Measurements from ENCODE around the gene NFATC1.

NFATC1 gene

DNA sequence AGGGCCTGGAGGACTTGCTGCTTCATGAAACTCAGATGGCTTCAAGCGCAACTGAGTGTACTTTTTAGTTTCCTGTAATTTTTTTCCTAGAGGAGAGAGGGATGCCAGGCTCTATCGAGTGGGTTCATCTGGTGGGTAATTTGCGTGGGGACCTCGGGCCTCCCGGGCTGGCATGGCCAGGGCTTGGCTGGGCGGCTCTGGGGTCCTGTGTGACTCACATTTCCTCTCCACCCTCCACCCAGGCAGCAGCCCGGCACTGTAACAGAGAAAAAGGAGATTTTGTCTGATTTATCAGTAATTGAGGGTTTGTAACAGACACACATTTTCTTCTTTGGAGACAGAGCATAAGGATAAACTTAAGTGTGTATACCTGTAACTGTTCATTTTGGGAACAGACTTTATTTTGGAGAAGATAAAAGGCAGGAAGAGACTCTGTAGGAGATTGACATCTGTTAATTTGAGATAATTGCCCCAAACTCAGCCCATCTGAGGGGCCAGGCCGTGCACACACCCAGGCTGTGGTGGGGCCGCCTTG lies 64.3 kb downstream of the NFATC1 start:
- DNase-seq = no peak

DNA sequence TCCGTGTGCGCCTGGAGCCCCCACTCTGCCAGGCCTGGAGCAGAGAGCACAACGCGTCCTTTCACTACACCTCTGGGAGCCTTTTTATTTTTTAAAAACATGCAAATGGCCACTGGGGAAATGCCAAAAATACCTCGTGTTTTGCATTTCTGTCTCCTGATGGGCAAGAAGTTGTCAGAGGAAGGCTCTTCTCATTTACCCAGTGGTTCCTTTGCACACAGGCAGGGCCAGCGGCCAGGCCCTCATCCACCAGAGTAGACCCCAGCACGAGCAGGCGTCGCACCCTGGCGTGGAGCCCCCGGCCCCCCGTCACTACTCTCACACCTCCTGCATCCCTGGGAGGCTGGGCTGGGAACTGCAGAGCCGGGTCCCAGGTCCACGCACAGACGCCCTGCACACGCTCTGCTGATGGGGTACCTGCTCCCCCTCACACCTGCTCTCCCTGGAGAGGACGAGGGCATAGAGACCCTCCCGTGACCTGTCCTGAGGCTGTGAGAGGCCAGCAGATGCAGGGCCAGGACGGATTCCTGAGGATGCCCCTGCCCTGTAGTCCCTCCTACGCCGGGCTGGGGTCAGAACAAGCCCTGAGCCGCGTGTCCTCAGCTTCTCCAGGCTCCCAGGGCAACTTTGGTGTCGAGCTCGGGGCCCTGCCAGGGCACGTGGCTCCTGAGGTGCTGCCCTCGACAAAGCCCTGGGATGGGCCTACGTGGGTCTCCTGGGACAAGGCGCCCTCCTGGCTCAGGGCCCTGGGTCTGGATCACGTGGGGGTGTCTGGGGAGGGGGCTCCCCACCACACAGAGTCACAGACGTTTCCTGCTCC lies 65.0 kb downstream of the NFATC1 start:
- DNase-seq = no peak

DNA sequence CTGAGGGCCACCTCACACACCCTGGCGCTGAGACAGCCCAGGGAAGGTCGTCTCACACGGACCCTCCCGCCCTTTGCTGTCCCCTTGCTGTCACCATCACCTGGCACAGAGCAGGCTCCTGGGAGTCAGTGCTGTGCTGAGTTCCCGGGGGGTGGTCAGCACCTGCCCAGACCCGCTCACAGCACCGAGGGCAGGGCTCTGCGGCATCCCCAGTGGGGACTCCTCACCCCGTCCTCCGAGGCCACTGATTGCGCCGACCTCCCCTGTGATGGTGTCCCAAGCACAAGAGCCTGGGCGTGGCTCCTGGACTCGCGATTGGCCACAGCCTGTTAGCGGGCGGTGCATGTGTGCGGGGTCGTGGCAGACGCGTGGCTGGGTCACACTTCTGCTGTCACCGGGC lies 65.9 kb downstream of the NFATC1 start:
- DNase-seq = no peak

DNA sequence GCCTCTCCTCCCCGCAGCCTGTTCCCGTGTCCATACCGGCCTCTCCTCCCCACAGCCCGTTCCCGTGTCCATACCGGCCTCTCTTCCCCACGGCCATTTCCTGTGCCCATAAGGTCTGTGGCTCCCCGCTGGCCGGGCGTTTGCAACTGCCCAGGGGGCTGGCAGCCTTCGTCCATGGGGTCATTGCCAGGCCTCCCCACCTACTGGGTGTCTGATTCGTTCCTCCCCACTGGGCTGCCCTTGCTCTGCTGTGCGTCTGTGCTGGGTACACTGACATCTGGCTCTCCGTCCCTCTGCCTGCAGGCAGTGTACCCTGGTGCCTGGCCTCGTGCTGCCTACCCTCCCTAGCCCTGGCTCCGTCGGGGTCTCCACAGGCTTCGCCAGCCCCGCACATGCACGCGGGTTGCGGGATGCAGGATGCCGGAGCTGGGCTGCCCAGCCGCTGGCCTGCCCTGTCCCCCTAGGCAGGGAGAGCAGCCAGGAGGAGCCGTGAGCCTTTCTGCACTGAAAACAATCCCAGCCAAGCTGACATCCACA lies 67.8 kb downstream of the NFATC1 start:
- no peak for DNase-seq

DNA sequence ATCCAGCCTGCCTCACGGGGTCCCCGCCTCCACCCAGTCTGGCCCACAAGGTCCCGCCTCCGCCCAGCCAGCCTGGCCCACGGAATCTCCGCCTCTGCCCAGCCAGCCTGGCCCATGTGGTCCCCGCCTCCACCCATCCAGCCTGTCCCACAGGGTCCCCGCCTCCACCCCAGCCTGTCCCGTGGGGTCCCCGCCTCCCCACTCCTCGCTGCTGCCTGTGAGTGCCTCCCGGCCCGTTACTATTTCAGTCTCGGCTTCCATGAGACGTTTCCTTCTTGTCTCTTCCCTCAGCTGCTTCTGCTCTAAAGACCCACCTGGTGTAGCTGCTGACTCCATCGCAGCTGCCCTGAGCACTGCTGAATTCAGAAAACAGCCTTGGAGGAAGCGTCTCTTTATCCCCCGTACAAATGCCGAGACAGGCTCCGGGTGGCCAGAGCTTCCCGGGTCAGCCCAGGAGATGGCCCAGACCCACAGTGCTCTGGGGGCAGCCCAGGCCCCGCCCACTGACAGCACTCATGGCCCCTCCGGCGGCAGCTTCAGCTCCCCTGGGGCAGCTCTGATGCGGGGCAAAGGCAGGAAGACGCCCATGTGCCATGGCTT lies 69.8 kb downstream of the NFATC1 start:
- DNase-seq = no peak

DNA sequence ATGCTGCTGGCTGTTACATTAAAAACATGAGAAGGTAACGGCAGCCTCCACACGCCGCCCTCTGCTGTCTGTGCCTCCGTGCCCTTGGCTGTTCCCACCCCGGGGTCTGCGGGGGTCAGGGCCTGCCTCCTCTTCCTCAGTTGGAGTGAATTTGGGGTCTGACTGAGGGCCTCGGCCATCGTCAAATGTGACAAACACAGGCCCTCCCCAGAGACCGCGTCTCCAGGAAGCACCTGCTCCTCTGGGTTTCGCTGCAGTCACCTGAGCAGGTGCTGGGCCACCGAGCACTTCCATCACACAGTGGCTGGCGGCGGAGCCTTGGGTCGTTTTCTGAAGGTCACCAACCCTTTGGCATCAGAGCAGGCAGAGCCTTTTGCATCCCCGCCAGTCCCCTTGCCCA lies 70.9 kb downstream of the NFATC1 start:
- DNase-seq = no peak

DNA sequence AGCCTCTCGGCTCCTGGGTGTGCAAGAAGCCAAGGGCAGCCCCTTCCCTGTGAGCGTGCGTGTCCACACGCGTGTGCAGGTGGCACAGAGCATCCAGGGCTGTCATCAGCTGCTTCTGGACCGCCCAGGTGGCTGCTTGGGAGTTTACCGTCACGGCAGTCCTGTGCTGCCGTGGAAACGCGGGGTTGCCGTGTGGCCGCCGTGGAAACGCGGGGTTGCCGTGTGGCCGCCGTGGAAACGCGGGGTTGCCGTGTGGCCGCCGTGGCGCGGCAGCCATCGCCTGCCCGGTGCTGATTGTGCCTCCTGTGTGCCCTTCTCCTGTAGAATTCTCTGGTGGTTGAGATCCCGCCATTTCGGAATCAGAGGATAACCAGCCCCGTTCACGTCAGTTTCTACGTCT lies 71.4 kb downstream of the NFATC1 start:
- DNase-seq = no peak

DNA sequence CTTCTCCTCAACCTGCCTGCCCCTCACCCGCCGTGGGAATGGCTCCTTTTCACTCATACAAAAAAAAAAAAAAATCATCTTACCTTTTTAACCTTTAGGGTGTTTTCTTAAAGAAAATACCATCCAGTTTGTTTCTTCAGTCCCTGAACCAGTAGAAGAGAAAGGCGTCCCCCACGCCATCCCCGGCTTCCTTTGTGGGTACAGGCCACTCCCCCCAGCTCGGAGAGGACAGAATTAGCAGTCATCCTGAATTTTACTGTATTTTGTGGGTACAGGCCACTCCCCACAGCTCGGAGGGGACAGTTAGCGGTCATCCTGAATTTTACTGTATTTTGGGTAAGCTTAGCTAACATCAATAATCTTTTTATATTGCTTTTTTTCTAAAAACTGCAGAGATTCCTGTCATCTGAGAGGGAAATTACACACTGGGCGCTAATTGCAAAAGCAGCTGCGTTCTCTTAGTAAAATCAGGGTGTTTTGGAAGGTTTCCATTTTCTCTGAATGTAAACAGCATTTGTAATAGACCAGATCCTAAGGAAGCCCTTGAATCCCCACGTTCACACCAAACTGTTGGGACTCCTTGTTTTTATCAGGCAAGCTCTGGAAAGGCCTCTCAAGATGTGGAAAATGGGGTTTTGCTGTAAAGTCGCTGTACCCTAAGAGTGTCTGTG lies 72.5 kb downstream of the NFATC1 start:
- no peak for DNase-seq

DNA sequence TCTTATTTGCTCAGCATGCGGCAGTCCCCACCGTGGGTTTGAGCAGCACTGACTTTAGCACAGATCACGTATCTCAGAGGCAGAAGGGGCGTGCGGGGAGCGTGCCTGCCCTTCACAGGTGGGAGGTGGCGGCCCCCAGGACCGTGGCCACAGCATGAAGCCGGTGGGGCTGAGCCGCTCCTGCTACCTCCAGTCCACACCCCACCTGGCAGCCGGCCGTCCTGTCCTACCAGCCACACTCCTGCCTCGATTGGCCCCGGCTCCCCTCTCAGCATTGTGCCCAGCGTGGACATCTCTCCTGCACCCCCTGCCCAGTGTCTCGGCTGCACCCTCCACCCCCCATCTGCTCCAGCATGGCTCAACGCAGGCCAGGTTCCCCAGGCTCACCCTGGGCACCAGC lies 73.6 kb downstream of the NFATC1 start:
- DNase-seq = no peak

DNA sequence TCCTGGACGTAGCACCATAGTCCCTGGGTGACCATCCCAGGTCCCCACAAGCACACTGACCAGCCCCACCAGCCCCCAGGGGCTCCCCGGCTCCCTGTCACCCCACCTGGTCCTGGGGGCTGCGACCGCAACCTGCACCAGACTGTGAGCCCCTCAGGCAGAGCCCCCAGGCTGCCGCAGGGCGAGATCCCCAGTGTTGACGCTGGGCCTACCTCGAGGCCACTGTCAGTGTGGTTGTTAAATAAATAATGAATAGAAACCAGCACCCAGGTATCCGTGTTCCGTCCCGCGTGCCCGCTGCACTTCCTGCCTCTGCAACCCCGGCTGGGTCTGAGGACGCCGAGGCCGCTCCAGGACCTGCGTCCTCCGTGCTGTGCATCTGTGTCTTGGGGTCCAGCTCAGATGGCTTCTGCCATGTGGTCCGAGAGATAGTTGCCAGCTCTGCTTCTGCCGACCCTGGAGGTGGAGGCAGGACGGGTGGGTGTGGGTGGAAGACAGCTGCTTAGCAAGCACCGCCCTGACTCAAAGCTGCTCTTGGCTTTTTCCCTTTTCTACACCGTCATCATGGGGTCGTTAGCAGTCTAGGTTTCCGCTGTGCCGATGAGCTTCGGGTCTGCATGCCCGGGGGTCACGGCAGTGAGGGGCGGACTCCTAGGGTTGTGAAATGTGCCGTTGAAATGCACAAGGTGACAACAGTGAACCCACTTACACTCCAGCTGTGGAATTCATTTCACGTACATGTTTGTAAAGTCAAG lies 74.2 kb downstream of the NFATC1 start:
- DNase-seq = no peak

DNA sequence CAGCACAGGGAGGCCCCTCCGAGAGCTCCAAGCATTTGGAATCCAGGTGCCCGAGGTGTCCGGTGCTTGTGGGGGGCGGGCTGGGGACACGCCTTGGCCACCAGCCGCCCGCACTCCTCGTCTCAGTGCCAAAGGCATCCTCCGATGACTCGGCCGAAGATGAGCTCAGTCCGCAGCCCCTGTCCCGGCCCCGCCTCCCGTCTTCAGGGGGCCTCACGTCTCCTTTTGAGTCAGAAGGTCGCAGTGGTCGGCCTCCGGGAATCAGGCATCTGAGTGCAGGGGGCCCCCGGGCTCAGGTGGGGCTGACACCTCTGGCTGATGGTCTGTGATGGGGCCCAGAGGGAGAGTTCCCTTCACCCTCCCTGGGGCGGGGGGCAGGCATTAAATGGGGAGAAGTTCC lies 74.8 kb downstream of the NFATC1 start:
- no peak for DNase-seq

DNA sequence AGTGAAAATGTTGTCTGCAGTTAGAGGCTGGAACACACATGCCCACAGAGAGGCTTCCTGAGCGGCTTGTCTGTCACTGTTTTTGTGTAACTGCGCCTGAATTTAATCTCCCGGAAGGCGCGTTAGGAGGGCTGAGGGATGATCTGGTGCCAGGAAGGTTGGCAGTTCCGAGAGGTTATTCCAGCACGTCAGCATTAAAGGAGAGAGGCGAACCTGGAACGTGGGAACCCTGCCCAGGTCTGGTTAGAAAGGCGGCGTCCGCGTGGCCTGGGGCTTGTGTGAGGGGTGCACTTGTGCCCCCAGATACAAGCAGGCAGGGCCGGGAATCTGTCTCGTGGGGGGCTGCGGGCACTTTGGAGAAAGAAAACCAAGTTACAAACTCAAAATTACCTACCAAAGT lies 75.3 kb downstream of the NFATC1 start:
- no peak for DNase-seq

DNA sequence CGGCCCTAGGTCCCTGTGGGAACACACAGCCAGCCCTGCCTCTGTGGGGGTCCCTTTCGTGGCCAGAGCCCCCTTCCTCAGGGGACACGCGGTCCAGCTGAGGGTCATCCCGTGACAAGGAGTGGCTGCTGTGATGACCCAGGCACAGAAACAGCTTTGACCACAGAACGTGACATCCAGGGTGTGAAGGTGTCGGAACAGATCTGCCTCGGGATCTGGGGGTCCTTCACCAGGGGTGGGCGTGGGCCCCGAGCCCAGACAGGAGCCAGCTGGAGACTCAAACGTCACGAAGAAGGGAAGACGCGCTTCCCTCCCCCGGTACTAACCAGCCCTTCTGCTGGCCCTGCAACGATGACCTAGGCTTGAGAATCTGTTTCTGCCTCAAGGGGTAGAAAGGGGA lies 75.9 kb downstream of the NFATC1 start:
- no peak for DNase-seq

DNA sequence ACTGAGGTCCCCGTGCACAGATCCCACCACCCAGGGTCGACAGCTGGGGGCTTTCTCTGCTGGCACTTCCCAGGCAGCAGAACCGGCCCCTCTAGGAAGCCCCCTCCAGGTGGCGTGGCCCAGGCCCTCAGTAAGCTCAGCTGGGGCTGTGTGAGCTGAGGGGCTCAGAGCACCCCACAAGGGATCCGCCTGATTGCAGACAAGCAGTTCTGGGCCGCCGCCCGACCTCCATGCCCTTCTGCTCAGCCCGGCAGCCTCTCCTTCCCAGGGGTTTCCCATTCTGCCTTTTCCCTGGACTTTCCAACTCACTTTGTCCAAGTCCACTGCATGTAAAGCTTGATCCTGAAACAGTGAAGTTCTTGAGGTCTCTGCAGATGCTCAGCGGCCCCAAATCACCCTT lies 76.4 kb downstream of the NFATC1 start:
- DNase-seq = no peak

DNA sequence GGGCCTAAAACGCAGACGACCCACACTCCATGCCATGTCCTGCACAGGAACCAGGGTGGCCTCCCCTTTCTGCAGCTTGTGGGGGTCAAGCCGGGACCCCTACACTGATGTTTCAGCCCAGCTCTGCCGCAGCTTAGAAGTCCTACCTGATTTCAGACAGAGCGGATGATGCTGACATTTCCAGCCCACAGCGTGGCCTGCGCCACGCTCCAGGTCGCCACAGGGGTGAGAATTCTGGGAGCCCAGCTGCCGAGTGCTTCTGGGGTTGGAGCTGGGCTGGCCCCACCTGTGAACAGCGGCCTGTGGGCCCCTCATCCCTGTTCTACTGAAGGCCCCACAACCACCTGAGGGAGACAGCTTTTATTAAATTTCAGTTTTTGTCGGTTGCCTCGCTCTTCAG lies 77.2 kb downstream of the NFATC1 start:
- no peak for DNase-seq

DNA sequence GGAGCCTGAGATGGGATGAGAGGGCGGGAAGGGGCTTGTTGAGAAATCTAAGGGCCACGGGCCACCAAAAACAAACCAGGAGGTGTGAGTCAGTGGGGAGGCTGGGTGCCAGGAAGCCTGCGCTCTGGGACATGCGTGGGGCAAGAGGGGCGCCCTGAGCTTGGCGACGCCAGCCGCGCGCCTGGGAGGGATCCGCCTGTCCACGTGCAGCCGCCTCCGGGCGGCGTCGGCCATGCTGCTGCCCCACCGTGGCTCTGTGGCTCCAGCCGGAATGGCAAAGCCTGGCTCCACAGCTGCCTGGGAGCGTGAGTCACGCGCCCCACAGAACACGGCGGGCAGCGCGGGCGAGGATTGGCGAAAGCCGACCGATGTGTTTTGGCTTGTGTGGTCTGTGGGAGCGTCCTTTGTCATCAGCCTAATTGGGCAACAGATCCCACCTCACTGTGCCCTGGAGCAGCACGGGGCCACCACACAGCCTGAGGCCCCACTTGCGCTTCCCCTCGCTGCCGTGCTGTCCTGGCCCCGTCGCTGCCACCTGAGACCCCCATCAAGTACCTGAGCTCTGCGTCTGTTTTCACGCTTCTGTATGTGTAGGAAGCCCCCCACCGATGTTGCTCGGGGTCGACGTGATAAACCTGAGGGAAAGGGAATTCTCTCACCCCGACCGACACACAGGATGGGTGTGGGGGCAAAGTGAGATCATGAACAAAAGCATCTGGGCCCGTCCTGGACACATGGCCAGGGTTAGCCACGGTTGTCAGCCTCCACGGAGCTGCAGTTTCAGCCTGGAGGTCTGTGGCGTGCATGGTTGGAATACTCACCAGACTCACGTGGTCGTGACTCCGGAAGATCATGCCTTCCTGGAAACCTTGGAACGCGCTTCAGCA lies 80.5 kb downstream of the NFATC1 start:
- no peak for DNase-seq

DNA sequence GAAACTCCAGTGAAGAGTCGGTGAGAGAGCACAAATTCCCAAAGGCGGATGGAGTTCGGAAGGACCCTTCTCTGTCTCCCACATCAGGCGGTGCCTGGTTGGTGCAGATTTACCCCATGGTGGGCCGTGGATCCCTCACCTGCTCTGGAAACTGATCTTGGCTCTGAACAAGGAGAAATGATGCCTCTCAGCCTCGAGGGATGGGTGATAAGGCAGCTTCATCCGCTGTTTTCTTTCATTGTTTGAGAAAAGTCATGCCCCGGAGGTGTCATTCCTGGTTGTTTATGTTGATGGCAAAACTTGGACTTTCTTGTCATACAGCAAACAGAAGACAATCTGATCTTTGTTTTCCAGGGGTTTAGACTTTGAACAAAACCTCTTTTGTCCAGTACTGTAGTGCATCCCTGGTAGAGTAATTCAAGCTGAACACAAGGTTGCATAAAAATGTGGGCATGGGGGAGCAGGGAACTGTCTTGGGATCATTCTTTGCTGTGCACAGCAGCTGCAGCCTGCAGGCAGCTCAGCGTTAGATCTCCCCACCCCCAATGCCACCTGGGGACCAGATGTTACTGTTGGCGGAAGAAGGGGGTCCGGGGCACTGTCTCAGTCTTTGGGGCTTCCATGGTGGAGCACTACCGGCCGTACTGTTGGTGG lies 81.3 kb downstream of the NFATC1 start:
- no peak for DNase-seq

DNA sequence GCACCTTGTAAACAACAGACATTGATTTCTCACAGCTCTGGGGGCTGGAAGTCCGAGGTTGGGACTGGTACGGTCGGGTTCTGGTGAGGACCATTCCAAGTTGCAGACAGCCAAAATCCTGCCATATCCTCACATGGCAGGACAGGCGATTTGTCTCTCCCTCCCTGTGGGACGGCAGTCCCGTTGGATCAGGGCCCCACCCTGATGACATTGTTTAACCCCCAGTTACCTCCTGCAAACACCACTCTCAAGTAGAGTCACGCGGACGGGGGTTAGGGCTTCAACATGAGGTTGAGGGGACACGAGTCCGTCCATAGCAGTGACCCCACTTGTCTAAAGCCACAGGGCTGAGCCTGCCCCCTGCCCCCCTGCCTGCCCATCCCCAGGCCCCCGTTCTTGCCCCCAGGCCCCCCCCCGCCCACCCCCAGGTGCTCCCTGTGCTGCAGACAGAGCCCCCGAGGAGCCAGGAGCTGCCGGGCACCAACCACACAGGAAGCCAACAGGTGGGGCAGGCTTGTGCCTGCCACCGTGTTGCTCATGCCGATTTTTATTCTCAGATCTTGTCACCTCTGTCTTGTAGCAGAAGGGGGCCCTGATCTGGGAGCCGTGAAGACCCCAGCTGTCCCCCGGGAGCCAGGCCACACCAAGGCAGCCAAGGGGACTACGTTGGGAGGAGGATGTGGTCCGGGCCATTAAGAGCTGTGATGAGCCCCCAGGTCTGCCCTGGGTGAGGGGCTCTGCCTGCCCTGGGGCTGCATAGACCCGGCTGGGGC lies 82.2 kb downstream of the NFATC1 start:
- no peak for DNase-seq

DNA sequence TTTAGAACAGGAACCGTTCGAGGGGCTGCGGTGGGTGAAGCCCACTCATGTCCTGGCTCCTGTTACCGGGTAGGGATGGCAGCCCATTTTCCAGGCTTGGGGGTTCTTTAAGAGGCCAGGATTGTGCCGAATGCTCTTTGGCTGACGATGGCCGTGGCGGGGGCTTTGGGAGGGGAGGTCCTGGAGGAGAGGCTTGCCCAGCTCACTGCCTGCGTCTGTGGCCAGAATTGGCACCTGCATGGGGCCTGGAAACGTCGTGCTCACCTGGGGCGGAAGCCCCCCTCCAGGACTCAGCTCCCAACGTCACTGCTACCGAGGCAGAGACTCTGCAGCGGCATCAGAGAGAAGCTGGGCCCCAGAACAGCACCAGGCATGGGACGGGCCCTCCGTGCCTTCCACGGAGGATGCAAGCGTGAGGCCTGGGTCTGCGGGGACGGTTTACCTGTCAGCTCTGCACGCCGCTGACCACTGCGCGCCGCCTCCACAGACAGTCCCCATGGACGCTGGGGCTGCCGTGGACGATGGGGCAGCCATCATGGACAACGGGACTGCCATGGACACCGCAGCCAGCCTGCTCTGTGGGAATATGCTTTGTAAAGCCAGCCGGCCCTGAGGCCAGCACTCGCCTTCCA lies 82.9 kb downstream of the NFATC1 start:
- no peak for DNase-seq

Data from bone marrow (tissue), 2 donors.